Neural crest cell (in vitro differentiated cells): ENCODE results near the gene EVPL. TPM values are rescaled to one million over a fixed set of nuclear protein-coding genes. Genes with fewer than 3 reads are reported as not detected.
A peak's percentile ranks its signal among the peaks of the same experiment; 100 is the strongest.

Experiments used
- DNase-seq: peaks from one replicate; pipeline ENCODE4 v3.0.0; 2021; ENCODE audit warnings: low read depth, mixed read lengths, low spot score
- H3K27ac Mint-ChIP-seq: one replicate; pipeline ENCODE4 v1.8.0; 2021; ENCODE audit warnings: mild to moderate bottlenecking, mixed read lengths; ENCODE audit not compliant: unreplicated experiment
- H3K27me3 Mint-ChIP-seq: 2 replicates; pipeline ENCODE4 v1.8.0; 2021; ENCODE audit warnings: low read depth, mild to moderate bottlenecking, mixed read lengths
- H3K36me3 Mint-ChIP-seq: 2 replicates; pipeline ENCODE4 v1.8.0; 2021; ENCODE audit warnings: low read depth, mild to moderate bottlenecking, mixed read lengths
- H3K4me1 Mint-ChIP-seq: 2 replicates; pipeline ENCODE4 v1.8.0; 2021; ENCODE audit warnings: mixed read lengths
- H3K4me3 Mint-ChIP-seq: one replicate; pipeline ENCODE4 v1.8.0; 2021; ENCODE audit warnings: mild to moderate bottlenecking, mixed read lengths
- H3K9me3 Mint-ChIP-seq: 2 replicates; pipeline ENCODE4 v1.8.0; 2021; ENCODE audit warnings: mixed read lengths
- total RNA-seq: library from RNA; stranded (reverse); gene quantifications from 2 replicates; pipeline ENCODE4 v1.2.1, GENCODE V29; 2021
- TF ChIP-seq, protein P1 (sequence below): fragments of 200-600 bp; sonication (generic); conservative IDR thresholded peaks from 2 replicates; pipeline ENCODE4 v1.5.0; 2021; ENCODE audit warnings: antibody characterized with exemption, mild to moderate bottlenecking

Gene EVPL
- total RNA-seq, 1 donor from 2014 or later, result not detected

GRCh38 chr17:75985986-75986385, 41.1 kb downstream of the EVPL start:
- H3K4me3 Mint-ChIP-seq, result no peak overlapping the region
- no peaks in the 10 kb centered on the region for H3K9me3 Mint-ChIP-seq
- H3K4me1 Mint-ChIP-seq, result peaks cover 22% of the 10 kb centered on the region
- no peak for DNase-seq
- TF ChIP-seq, protein P1, sequence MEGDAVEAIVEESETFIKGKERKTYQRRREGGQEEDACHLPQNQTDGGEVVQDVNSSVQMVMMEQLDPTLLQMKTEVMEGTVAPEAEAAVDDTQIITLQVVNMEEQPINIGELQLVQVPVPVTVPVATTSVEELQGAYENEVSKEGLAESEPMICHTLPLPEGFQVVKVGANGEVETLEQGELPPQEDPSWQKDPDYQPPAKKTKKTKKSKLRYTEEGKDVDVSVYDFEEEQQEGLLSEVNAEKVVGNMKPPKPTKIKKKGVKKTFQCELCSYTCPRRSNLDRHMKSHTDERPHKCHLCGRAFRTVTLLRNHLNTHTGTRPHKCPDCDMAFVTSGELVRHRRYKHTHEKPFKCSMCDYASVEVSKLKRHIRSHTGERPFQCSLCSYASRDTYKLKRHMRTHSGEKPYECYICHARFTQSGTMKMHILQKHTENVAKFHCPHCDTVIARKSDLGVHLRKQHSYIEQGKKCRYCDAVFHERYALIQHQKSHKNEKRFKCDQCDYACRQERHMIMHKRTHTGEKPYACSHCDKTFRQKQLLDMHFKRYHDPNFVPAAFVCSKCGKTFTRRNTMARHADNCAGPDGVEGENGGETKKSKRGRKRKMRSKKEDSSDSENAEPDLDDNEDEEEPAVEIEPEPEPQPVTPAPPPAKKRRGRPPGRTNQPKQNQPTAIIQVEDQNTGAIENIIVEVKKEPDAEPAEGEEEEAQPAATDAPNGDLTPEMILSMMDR, result no peak
- H3K27me3 Mint-ChIP-seq, result no peaks in the 10 kb centered on the region
- H3K36me3 Mint-ChIP-seq, result peaks cover 3% of the 10 kb centered on the region
- H3K27ac Mint-ChIP-seq, result no peak overlapping the region

DNA sequence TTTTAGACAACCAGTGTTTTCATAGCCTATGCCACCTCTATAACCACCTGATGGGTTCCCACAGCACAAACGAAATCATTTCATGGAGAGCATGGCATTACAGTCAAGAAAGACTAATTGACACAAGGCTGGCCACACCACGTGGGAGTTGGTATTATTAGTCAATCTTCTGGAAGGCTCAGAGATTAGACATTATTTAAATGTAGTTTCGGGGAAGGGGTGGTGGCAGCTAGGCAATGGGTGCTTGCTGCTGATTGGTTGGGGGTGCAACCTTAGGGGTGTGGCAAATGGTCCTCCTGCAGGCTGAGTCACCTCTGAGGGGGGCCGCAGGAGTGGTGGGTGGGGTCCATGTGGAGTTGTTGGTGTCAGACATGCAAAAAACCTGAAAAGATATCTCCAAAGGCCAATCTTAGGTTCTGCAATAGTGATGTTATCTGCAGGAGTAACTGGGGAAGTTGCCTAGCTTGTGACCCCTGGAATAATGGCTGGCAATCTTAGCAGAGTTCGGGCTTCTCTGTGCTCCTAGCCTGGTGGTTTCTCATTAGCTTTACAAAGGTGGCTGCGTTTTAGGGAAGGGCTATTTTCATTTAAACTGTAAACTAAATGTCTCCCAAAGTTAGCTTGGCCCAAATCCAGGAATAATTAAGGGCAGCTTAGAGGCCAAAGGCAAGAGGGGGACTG, 43.5 kb downstream of the EVPL start:
- peaks cover 3% of the 10 kb centered on the region for H3K36me3 Mint-ChIP-seq
- no peaks in the 10 kb centered on the region for H3K27me3 Mint-ChIP-seq
- no peak for DNase-seq
- peak overlapping the region; percentile 42 for H3K4me3 Mint-ChIP-seq
- no peaks in the 10 kb centered on the region for H3K9me3 Mint-ChIP-seq
- H3K4me1 Mint-ChIP-seq, result peaks cover 39% of the 10 kb centered on the region
- H3K27ac Mint-ChIP-seq, result no peak overlapping the region
- TF ChIP-seq, protein P1, result no peak

GRCh38 chr17:75981019-75981615, 46.0 kb downstream of the EVPL start:
- TF ChIP-seq, protein P1, result no peak
- Mint-ChIP-seq H3K27ac (no peak overlapping the region), H3K4me1 (peaks cover 57% of the 10 kb centered on the region), H3K27me3 (no peaks in the 10 kb centered on the region), H3K36me3 (no peaks in the 10 kb centered on the region), H3K9me3 (no peaks in the 10 kb centered on the region), H3K4me3 (peak overlapping the region; percentile 99)
- no peak for DNase-seq

DNA sequence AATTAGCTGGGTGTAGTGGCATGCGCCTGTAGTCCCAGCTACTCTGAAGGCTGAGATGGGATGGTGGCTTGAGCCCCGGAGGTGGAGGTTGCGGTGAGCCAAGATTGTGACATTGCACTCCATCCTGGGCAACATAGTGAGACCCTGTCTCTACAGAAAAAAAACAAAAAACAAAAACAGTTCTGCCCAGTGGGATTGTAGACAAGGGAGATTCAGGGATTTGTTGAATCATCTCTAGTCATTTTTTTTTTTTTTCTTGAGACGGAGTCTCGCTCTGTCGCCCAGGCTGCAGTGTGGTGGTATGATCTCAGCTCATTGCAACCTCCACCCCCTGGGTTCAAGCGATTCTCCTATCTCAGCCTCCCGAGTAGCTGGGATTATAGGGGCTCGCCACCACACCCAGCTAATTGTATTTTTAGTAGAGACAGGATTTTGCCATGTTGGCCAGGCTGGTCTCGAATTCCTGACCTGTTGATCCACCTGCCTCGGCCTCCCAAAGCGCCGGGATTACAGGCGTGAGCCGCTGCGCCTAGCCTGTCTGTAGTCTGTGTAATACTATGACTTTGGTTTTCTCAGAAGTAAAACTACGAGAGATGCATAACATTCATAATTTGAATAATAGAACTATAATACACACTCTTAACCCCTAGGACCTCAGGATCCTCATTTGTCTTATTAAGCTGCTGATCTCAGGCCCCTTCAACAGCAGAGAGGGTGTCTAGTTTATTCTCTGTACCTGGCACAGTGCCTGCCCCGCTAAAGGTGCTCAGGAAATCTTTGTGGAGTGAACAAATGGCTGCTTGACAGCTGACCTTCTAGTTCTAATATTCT, 46.7 kb downstream of the EVPL start:
- Mint-ChIP-seq H3K27ac (peak overlapping the region; percentile 69), H3K4me1 (peaks cover 64% of the 10 kb centered on the region), H3K27me3 (no peaks in the 10 kb centered on the region), H3K36me3 (no peaks in the 10 kb centered on the region), H3K4me3 (peak overlapping the region; percentile 99), H3K9me3 (no peaks in the 10 kb centered on the region)
- TF ChIP-seq, protein P1, result no peak
- no peak for DNase-seq

- Mint-ChIP-seq H3K4me1 (peaks cover 64% of the 10 kb centered on the region), H3K36me3 (no peaks in the 10 kb centered on the region), H3K27ac (peak overlapping the region; percentile 99), H3K4me3 (peak overlapping the region; percentile 99), H3K27me3 (no peaks in the 10 kb centered on the region), H3K9me3 (no peaks in the 10 kb centered on the region)
- DNase-seq, result no peak
- TF ChIP-seq, protein P1, result no peak
These were observed 47.4 kb downstream of the EVPL start for GRCh38 chr17:75979705-75980187.
